Stomach (tissue), 9 donors: ENCODE data around the gene EPB41L1. TPM values are rescaled to one million over a fixed set of nuclear protein-coding genes. Genes with fewer than 3 reads are reported as not detected.

ENCODE experiments used
- DNase-seq, 2 donors: peaks; one replicate each; pipeline versions ENCODE4 v3.0.0 to v3.0.0-alpha.2; 2013 to 2019
- H3K27ac ChIP-seq, 5 donors: fragments of 200-600 bp in 4 of 5; sonication (generic) in 4 of 5; one replicate each; pipeline ENCODE4 v1.5.1; 2013 to 2019; ENCODE audit warnings: mild to moderate bottlenecking in 1 of 5, moderate library complexity in 1 of 5
- H3K27me3 ChIP-seq, 3 donors: fragments of 200-600 bp; sonication (generic); one replicate each; pipeline ENCODE4 v1.5.1; 2017 to 2019; ENCODE audit warnings: mixed run types in 1 of 3
- H3K36me3 ChIP-seq, 4 donors: fragments of 200-600 bp; sonication (generic); 1 replicate in 3 of 4; 2 replicates in 1 of 4; pipeline ENCODE4 v1.5.1; 2016 to 2019
- H3K4me1 ChIP-seq, 4 donors: fragments of 200-600 bp; sonication (generic); one replicate each; pipeline ENCODE4 v1.5.1; 2016 to 2019
- H3K4me3 ChIP-seq, 4 donors: fragments of 200-600 bp; sonication (generic) in 3 of 4; one replicate each; pipeline ENCODE4 v1.5.1; 2016 to 2019; ENCODE audit warnings: mild to moderate bottlenecking in 1 of 4
- H3K9me3 ChIP-seq, 4 donors: fragments of 200-600 bp; sonication (generic); one replicate each; pipeline ENCODE4 v1.5.1; 2016 to 2019
- CTCF ChIP-seq, 7 experiments: fragments of 450-650 bp in 4 of 7; fragments of 200-600 bp in 3 of 7; sonication (generic) in 3 of 7; IDR thresholded peaks; one replicate each; pipeline ENCODE4 v1.5.1; 2016 to 2019; ENCODE audit warnings: antibody characterized with exemption in 7 of 7, control low read depth in 2 of 7, mild to moderate bottlenecking in 1 of 7
- EP300 ChIP-seq: sonication (generic); formaldehyde crosslinking; IDR thresholded peaks from one replicate; pipeline ENCODE4 v1.6.1; 2017; ENCODE audit warnings: antibody characterized with exemption
- POLR2A ChIP-seq, 4 donors: fragments of 450-650 bp; IDR thresholded peaks; one replicate each; pipeline ENCODE4 v1.6.1; 2016; ENCODE audit warnings: antibody characterized with exemption in 4 of 4, control low read depth in 2 of 4, mild to moderate bottlenecking in 1 of 4, moderate library complexity in 1 of 4
- POLR2AphosphoS5 ChIP-seq, 3 donors: sonication (generic); formaldehyde crosslinking; IDR thresholded peaks; one replicate each; pipeline ENCODE4 v1.6.1; 2016; ENCODE audit warnings: antibody characterized with exemption in 3 of 3
- WGBS, 5 donors: extraction: QIAGEN DNeasy Blood & Tissue Kit in 3 of 5; methylation state at CpG; one replicate each; pipeline versions ENCODE4 v1.1.5 to v1.1.7; 2013 to 2018; 5-methylcytosine and 5-hydroxymethylcytosine counted together
- intact Hi-C: fragments of 100-400 bp; cut with DNase I; formaldehyde crosslinking; loops from one replicate; pipeline ENCODE4 v1.15.1; 2023; ENCODE audit warnings: low total_unique reads
- polyA plus RNA-seq, 3 donors: library from polyadenylated mRNA; stranded (reverse); fragments of 200-250 nt; gene quantifications; one replicate each; pipeline ENCODE4 v1.2.3, GENCODE V29; 2013
- total RNA-seq, 5 donors: library from RNA; depleted of rRNA; stranded (reverse); fragments of >200 nt; gene quantifications; one replicate each; pipeline versions ENCODE4 v1.1.0 to v1.2.3, GENCODE V29; 2014 to 2016
- donor health status: healthy with polysubstance abuse.
- donor health status: Bipolar disorder and iron deficiency.
- donor health status: healthy.

The EPB41L1 gene
- total and polyA plus RNA-seq, 8 donors: 25.9 to 271 (median 40.4) TPM

- no peaks in the 10 kb centered on the region for H3K36me3 ChIP-seq
- no peaks in the 10 kb centered on the region for H3K9me3 ChIP-seq
- intact Hi-C loops: no loop called here
- no peaks in the 10 kb centered on the region for H3K4me1 ChIP-seq
- H3K27me3 ChIP-seq: peaks cover 0 to 15% (median 7%) of the 10 kb centered on the region in 3 donors
- no peak overlapping the region for H3K4me3 ChIP-seq
- TF ChIP-seq EP300 (no peak), POLR2A (IDR thresholded peaks at IDR 0.05) (no peak), CTCF (IDR thresholded peaks at IDR 0.05) (no peak), POLR2AphosphoS5 (IDR thresholded peaks at IDR 0.05) (no peak)
- no peak for DNase-seq
- no peak overlapping the region for H3K27ac ChIP-seq
- WGBS, 5 donors: 56 to 81% (median 66%) methylated on average over 9 to 10 of the region's 10 CpGs
Observed at GRCh38 chr20:36268440-36269342, 114.2 kb downstream of the EPB41L1 start.

- 75 to 78% (median 76%) methylated on average over 2 of the region's 2 CpGs for WGBS, 5 donors
- TF ChIP-seq CTCF (IDR thresholded peaks at IDR 0.05): no peak
- TF ChIP-seq POLR2AphosphoS5 (IDR thresholded peaks at IDR 0.05): no peak
- no peak for TF ChIP-seq POLR2A (IDR thresholded peaks at IDR 0.05)
- no peak for TF ChIP-seq EP300
- Histone ChIP-seq H3K4me1 (no peaks in the 10 kb centered on the region), H3K27me3 (peaks cover 4 to 23% (median 15%) of the 10 kb centered on the region in 3 donors), H3K36me3 (no peaks in the 10 kb centered on the region), H3K4me3 (no peak overlapping the region), H3K9me3 (no peaks in the 10 kb centered on the region), H3K27ac (no peak overlapping the region)
- intact Hi-C loops: no loop called here
- no peak for DNase-seq
Observed at GRCh38 chr20:36269507-36269906, 115.0 kb downstream of the EPB41L1 start.

- H3K36me3 ChIP-seq: no peaks in the 10 kb centered on the region
- no peak for TF ChIP-seq POLR2A (IDR thresholded peaks at IDR 0.05)
- no peak for TF ChIP-seq CTCF (IDR thresholded peaks at IDR 0.05)
- no peak for TF ChIP-seq EP300
- TF ChIP-seq POLR2AphosphoS5 (IDR thresholded peaks at IDR 0.05): no peak
- peak in 1 of 2 donors; percentile 37 for DNase-seq
- H3K27ac ChIP-seq: no peak overlapping the region
- no peaks in the 10 kb centered on the region for H3K9me3 ChIP-seq
- WGBS, 5 donors: 76 to 83% (median 80%) methylated on average over 19 to 20 of the region's 20 CpGs
- H3K4me1 ChIP-seq: no peaks in the 10 kb centered on the region
- no peak overlapping the region for H3K4me3 ChIP-seq
- intact Hi-C loops: no loop called here
- peaks cover 8 to 38% (median 17%) of the 10 kb centered on the region in 3 donors for H3K27me3 ChIP-seq
Observed at GRCh38 chr20:36270744-36271638, 116.5 kb downstream of the EPB41L1 start.
